NB4 (cell line): Measurements from ENCODE around the gene ARFRP1.

ENCODE experiments used
- POLR2A ChIP-seq: IDR thresholded peaks from 2 replicates; pipeline ENCODE4 v1.6.1; 2011; ENCODE audit warnings: mild to moderate bottlenecking; ENCODE audit not compliant: insufficient read length; ENCODE audit errors: extremely low read depth
- TF ChIP-seq, protein P1 (sequence below): IDR thresholded peaks from one replicate; pipeline ENCODE4 v1.5.1; 2012; ENCODE audit warnings: low read depth, low read length
- TF ChIP-seq, protein P2 (sequence below): IDR thresholded peaks from 2 replicates; pipeline ENCODE4 v1.6.1; 2011; ENCODE audit warnings: low read depth, low read length

DNA sequence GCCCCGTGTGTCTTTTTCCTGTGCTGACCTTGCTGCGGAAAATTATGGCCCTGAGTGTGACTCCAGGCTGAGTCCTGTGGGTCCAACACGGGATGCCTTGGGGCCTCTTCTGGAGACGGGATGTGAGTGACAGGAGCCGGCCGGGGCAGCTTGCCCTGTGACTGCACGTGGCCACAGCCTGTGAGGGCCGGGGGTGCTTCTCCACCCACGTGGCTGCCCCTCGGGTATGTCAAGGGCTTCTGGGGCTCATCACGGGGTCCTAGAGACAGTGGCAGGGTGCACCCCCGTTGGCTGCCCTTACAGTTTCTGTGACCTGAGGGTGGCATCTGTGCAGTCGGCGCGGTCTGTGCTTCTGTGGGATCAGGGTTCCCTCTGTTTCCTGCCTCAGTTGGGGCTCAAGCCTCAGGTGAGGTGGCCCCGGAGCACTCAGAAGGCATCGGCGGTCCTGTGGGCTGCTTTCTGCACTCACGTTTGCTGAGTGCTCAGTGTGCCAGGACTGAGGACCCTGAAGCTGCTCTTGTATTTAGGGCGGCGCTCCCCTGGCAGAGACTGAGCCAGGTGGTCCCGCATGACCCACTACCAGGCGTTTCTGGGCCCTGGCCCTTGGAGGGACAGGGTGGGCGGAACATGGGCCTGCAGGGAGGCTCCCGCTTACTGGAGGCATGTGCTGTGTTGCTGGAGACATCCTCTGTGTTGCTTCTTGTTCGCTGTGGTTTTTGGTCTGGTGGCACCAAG, 44.3 kb downstream of the ARFRP1 start:
- TF ChIP-seq, protein P1, sequence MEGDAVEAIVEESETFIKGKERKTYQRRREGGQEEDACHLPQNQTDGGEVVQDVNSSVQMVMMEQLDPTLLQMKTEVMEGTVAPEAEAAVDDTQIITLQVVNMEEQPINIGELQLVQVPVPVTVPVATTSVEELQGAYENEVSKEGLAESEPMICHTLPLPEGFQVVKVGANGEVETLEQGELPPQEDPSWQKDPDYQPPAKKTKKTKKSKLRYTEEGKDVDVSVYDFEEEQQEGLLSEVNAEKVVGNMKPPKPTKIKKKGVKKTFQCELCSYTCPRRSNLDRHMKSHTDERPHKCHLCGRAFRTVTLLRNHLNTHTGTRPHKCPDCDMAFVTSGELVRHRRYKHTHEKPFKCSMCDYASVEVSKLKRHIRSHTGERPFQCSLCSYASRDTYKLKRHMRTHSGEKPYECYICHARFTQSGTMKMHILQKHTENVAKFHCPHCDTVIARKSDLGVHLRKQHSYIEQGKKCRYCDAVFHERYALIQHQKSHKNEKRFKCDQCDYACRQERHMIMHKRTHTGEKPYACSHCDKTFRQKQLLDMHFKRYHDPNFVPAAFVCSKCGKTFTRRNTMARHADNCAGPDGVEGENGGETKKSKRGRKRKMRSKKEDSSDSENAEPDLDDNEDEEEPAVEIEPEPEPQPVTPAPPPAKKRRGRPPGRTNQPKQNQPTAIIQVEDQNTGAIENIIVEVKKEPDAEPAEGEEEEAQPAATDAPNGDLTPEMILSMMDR, result no peak
- TF ChIP-seq POLR2A, result no peak
- TF ChIP-seq, protein P2, sequence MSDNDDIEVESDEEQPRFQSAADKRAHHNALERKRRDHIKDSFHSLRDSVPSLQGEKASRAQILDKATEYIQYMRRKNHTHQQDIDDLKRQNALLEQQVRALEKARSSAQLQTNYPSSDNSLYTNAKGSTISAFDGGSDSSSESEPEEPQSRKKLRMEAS, result no peak
